GM12801 (cell line): ENCODE data around the gene GSKIP.

Source experiments
- TF ChIP-seq, protein P1 (sequence below): IDR thresholded peaks from one replicate; pipeline ENCODE4 v1.5.1; 2011; ENCODE audit warnings: control low read depth; ENCODE audit not compliant: insufficient read length; ENCODE audit errors: extremely low read depth

The GSKIP gene

DNA sequence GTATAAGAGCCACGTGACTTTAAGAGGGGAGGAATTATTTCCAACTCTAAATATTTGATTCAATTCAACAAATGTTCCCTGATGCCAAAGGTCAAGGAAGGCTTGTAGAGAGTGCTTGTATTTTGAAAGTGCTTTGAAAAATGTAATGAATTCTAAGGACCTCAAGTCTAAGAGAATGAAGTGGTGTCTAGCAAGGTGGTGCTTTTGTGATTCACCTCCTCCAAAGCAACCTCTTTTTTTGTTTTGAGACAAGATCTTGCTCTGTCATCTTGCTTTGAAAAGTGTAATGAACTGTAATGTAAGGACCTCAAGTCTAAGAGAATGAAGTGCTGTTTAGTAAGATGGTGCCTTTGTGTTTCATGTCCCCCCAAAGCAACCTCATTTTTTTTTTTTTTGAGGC, 42.4 kb downstream of the GSKIP start:
- TF ChIP-seq, protein P1, sequence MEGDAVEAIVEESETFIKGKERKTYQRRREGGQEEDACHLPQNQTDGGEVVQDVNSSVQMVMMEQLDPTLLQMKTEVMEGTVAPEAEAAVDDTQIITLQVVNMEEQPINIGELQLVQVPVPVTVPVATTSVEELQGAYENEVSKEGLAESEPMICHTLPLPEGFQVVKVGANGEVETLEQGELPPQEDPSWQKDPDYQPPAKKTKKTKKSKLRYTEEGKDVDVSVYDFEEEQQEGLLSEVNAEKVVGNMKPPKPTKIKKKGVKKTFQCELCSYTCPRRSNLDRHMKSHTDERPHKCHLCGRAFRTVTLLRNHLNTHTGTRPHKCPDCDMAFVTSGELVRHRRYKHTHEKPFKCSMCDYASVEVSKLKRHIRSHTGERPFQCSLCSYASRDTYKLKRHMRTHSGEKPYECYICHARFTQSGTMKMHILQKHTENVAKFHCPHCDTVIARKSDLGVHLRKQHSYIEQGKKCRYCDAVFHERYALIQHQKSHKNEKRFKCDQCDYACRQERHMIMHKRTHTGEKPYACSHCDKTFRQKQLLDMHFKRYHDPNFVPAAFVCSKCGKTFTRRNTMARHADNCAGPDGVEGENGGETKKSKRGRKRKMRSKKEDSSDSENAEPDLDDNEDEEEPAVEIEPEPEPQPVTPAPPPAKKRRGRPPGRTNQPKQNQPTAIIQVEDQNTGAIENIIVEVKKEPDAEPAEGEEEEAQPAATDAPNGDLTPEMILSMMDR, result no peak

DNA sequence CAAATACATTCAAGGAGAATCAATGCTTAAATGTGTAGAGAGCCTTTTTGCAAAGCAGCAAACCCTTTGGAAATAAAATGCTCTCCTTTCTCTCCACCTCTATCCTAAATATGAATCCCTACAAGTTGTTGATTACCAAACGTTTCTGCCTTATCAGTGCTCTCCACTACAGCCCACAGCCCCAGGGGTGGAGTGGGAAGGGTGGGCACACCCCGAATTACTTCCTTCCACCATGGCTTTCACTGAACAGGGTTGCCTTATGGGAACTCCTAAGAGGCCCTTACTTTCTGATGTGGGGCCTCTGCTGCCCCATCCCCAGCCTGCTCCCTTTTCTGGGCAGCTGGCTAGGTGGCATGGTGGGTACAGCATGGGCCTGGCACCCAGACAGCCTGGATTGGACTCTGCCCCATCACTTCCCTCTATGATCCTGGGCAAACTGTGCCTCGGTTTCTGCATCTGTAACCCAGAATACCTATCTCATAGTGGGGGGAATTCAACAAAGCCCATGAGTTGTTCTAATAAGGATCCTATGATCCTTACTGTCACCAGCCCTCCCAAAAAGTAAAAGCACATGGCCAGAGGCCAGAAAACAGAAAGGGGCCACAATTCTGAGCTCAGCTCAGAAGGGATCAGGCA, 44.7 kb downstream of the GSKIP start:
- TF ChIP-seq, protein P1, result no peak

- TF ChIP-seq, protein P1, result no peak
Observed at GRCh38 chr14:96408608-96409007, 45.3 kb downstream of the GSKIP start.

GRCh38 chr14:96409701-96410100, 46.4 kb downstream of the GSKIP start:
- TF ChIP-seq, protein P1, result no peak

GRCh38 chr14:96410119-96410518, 46.8 kb downstream of the GSKIP start:
- TF ChIP-seq, protein P1, result no peak

GRCh38 chr14:96413526-96413925, 50.2 kb downstream of the GSKIP start:
- TF ChIP-seq, protein P1, result no peak

DNA sequence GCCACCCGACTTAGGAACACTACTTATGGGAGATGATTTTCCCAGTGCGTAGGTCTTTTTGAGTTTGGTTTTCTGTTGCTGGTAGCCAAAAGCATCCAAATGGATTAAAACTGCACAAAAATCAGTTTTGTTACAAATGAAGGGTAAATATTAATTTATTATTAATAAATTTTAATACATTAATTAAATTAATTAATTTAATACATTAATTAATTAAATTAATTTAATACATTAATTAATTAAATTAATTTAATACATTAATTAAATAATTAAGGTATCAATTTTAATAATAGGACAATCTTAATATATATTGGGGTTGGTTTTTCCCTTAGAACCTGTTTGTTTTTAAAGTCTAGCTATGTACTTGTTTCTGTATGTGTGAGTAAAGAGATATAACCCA, 52.2 kb downstream of the GSKIP start:
- TF ChIP-seq, protein P1, result no peak

- TF ChIP-seq, protein P1, result no peak
Observed at GRCh38 chr14:96416292-96416691, 53.0 kb downstream of the GSKIP start.
